ENCODE data around the gene RAB9A. TPM values are rescaled to one million over a fixed set of nuclear protein-coding genes. Genes with fewer than 3 reads are reported as not detected.

RAB9A gene
- total RNA-seq, 1 experiment from 2014 or later = 26.7 TPM

GRCh38 chrX:13662355-13662791 is 26.6 kb upstream of the RAB9A start:
- TF ChIP-seq CTCF (conservative IDR thresholded peaks at IDR 0.05) = no peak
- Histone ChIP-seq H3F3A (ENCODE audit: insufficient read depth, low read depth) (peaks cover 13% of the 10 kb centered on the region), H3K79me2 (ENCODE audit: low read depth) (no peaks in the 10 kb centered on the region), H3K27ac (no peak overlapping the region), H2AFZ (no peak overlapping the region), H3K9me3 (ENCODE audit: insufficient read depth, low read depth) (no peaks in the 10 kb centered on the region), H3K4me1 (replicated peaks; ENCODE audit: insufficient read depth) (peaks cover 22% of the 10 kb centered on the region), H3K4me2 (no peak overlapping the region), H4K20me1 (ENCODE audit: insufficient read depth) (no peaks in the 10 kb centered on the region), H3K4me3 (no peak overlapping the region), H3K27me3 (ENCODE audit: insufficient read depth, low read depth) (no peaks in the 10 kb centered on the region), H3K36me3 (ENCODE audit: low read depth) (no peaks in the 10 kb centered on the region), H3K9me2 (ENCODE audit: insufficient read depth) (no peaks in the 10 kb centered on the region)
- intact Hi-C loops (cut with micrococcal nuclease; ENCODE audit: unreplicated experiment) = no loop called here
- no peak for DNase-seq
- no TSS peak for BruUV-seq (replicated peaks)
- CTCF ChIA-PET = interaction anchor here (0.7 to 1.3 kb wide), 2 partner anchors 27 to 73 kb away, joined by 3 read pairs; no protein-coding TSS in a partner anchor
- POLR2A ChIA-PET (ENCODE audit: unreplicated experiment) = no interaction called here

- POLR2A ChIA-PET (ENCODE audit: unreplicated experiment) = no interaction called here
- peaks cover 21% of the 10 kb centered on the region for H3F3A ChIP-seq (ENCODE audit: insufficient read depth, low read depth)
- no peak overlapping the region for H2AFZ ChIP-seq
- TF ChIP-seq EZH2 (IDR thresholded peaks at IDR 0.05; ENCODE audit: low read depth) (no peak), CTCF (conservative IDR thresholded peaks at IDR 0.05) (no peak)
- H4K20me1 ChIP-seq (ENCODE audit: insufficient read depth) = no peaks in the 10 kb centered on the region
- CTCF ChIA-PET = no interaction called here
- H3K4me2 ChIP-seq = no peak overlapping the region
- H3K27me3 ChIP-seq (ENCODE audit: insufficient read depth, low read depth) = no peaks in the 10 kb centered on the region
- intact Hi-C loops (cut with micrococcal nuclease; ENCODE audit: unreplicated experiment) = no loop called here
- H3K36me3 ChIP-seq (ENCODE audit: low read depth) = no peaks in the 10 kb centered on the region
- no peak for DNase-seq
- H3K9me3 ChIP-seq (ENCODE audit: insufficient read depth, low read depth) = no peaks in the 10 kb centered on the region
- H3K9me2 ChIP-seq (ENCODE audit: insufficient read depth) = no peaks in the 10 kb centered on the region
- no peaks in the 10 kb centered on the region for H3K79me2 ChIP-seq (ENCODE audit: low read depth)
- H3K4me3 ChIP-seq = no peak overlapping the region
- H3K27ac ChIP-seq = no peak overlapping the region
- H3K4me1 ChIP-seq (replicated peaks; ENCODE audit: insufficient read depth) = peaks cover 35% of the 10 kb centered on the region
- BruUV-seq (replicated peaks) = no TSS peak
Observed at GRCh38 chrX:13664020-13664419, 24.9 kb upstream of the RAB9A start.

GRCh38 chrX:13666836-13667235 is 22.1 kb upstream of the RAB9A start:
- ChIA-PET POLR2A (ENCODE audit: unreplicated experiment) (interaction anchor here (0.6 kb wide), 1 partner anchor 55 kb away, joined by 5 read pairs; no protein-coding TSS in a partner anchor), CTCF (no interaction called here)
- H3K27ac ChIP-seq = no peak overlapping the region
- H4K20me1 ChIP-seq (ENCODE audit: insufficient read depth) = no peaks in the 10 kb centered on the region
- H3K4me2 ChIP-seq = no peak overlapping the region
- no peak overlapping the region for H3K4me3 ChIP-seq
- H3F3A ChIP-seq (ENCODE audit: insufficient read depth, low read depth) = peaks cover 20% of the 10 kb centered on the region; the same call in 1 of the 2 replicates
- no peaks in the 10 kb centered on the region for H3K27me3 ChIP-seq (ENCODE audit: insufficient read depth, low read depth)
- H3K4me1 ChIP-seq (replicated peaks; ENCODE audit: insufficient read depth) = peaks cover 35% of the 10 kb centered on the region
- H3K36me3 ChIP-seq (ENCODE audit: low read depth) = no peaks in the 10 kb centered on the region
- DNase-seq = no peak
- no peaks in the 10 kb centered on the region for H3K79me2 ChIP-seq (ENCODE audit: low read depth)
- no peaks in the 10 kb centered on the region for H3K9me2 ChIP-seq (ENCODE audit: insufficient read depth)
- no TSS peak for BruUV-seq (replicated peaks)
- no peak for TF ChIP-seq CTCF (conservative IDR thresholded peaks at IDR 0.05)
- TF ChIP-seq EZH2 (IDR thresholded peaks at IDR 0.05; ENCODE audit: low read depth) = no peak
- no peaks in the 10 kb centered on the region for H3K9me3 ChIP-seq (ENCODE audit: insufficient read depth, low read depth)
- no peak overlapping the region for H2AFZ ChIP-seq
- intact Hi-C loops (cut with micrococcal nuclease; ENCODE audit: unreplicated experiment) = no loop called here

Measured in PC-9 (cell line).